Fibroblast of the conjunctiva (primary cell): Measurements from ENCODE around the gene FAM169A.
A peak's percentile ranks its signal among the peaks of the same experiment; 100 is the strongest.
"Not testable (repeated sequence)": the region's sequence is repeated elsewhere in the genome, so short reads cannot be mapped to it uniquely, and the experiment has no call there.

Source experiments
- DNase-seq: peaks from one replicate; pipeline ENCODE4 v3.0.0-alpha.2; 2010; ENCODE audit warnings: low read depth

Gene FAM169A, protein sequence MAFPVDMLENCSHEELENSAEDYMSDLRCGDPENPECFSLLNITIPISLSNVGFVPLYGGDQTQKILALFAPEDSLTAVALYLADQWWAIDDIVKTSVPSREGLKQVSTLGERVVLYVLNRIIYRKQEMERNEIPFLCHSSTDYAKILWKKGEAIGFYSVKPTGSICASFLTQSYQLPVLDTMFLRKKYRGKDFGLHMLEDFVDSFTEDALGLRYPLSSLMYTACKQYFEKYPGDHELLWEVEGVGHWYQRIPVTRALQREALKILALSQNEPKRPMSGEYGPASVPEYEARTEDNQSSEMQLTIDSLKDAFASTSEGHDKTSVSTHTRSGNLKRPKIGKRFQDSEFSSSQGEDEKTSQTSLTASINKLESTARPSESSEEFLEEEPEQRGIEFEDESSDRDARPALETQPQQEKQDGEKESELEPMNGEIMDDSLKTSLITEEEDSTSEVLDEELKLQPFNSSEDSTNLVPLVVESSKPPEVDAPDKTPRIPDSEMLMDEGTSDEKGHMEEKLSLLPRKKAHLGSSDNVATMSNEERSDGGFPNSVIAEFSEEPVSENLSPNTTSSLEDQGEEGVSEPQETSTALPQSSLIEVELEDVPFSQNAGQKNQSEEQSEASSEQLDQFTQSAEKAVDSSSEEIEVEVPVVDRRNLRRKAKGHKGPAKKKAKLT

DNA sequence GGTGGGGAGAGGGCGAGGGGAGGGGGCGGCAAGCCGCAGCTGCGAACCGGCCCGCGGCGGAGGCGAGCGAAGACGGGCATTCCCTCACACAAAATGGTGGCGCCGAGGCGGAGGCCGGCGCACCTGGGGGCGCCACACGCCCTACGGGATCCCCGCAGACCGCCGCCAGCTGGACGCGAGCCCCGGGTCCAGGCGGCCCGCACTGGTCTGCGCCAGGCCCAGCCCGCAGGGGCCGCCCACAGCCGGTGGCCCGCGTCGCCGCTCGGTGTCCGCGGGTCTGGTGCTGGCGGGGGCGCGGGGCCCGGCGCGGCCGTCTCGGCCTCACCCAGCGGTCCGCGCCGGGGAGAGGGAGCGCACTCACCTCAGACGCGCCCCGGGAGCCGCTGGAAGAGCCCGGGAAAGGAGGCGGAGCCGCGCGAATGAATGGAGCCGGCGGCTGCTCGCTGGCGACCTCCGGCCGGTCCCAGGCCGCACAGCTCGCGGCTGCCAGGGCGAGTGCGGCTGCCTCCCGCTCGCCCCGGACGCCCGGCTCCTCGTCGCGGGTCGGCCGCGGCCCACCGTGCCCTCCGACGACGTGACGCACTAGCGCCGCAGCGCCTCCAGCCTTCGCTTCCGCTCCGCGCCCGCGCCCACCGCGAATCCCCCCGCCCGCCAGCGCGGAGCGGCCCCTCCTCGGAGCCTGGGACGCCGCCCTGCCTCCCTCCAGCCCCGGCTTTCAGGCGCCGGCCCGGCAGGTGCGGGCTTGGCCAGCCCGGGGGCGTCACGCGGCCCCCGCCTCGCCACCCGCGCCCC is at the start of gene FAM169A:
Gene FAM169A (minus strand): TSS at position 584 of the 792 bp plus-strand sequence. CDS start 24,711 bp downstream, outside the sequence.
- no peak for DNase-seq

DNA sequence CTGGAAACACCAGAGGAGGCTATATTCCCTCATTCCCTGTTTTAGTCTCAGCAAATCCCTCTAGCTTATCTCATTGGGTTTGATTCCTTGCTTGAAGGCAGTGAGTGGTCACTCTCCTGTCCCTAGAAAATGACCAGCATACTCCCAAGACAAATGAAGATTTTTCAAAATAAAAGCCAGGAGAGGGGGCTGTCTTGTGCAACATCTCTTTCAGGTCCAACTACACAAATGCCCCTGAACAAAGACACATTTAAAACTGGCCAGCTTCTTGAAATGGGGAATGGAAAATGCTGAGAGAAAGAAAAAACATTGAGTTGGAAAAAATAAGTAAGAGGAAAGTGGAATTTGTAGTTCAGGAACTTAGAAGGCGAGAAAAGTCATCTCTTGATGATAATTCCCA is 49.3 kb upstream of the FAM169A start:
- no peak for DNase-seq

DNA sequence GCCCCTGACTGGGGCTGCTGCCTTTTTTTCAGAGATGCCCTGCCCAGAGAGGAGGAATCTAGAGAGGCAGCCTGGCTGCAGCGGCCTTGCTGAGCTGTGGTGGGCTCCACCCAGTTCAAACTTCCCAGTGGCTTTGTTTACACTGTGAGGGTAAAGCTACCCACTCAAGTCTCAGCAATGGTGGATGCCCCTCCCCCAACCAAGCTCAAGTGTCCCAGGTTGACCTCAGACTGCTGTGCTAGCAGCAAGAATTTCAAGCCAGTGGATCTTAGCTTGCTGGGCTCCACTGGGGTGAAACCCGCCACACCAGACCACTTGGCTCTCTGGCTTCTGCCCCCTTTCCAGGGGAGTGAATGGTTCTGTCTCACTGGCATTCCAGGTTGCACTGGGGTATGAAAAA is 45.2 kb upstream of the FAM169A start:
- not testable (repeated sequence) for DNase-seq

DNA sequence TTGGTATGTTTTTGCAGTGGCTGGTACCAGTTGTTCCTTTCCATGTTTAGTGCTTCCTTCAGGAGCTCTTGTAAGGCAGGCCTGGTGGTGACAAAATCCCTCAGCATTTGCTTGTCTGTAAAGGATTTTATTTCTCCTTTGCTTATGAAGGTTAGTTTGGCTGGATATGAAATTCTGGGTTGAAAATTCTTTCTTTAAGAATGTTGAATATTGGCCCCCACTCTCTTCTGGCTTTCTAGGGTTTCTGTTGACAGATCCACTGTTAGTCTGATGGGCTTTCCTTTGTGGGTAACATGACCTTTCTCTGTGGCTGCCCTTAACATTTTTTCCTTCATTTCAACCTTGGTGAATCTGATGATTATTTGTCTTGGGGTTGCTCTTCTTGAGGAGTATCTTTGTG is 43.7 kb upstream of the FAM169A start:
- DNase-seq, result not testable (repeated sequence)

DNA sequence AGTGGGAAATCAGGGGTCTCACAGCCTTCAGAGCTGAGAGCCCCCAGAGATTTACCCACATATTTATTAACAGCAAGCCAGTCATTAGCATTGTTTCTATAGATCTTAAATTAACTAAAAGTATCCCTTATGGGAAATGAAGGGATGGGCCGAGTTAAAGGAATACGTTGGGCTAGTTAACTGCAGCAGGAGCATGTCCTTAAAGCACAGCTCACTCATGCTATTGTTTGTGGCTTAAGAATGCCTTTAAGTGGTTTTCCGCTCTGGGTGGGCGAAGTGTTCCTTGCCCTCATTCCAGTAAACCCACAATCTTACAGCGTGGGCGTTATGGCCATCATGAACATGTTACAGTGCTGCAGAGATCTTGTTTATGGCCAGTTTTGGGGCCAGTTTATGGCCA is 42.0 kb upstream of the FAM169A start:
- not testable (repeated sequence) for DNase-seq

DNA sequence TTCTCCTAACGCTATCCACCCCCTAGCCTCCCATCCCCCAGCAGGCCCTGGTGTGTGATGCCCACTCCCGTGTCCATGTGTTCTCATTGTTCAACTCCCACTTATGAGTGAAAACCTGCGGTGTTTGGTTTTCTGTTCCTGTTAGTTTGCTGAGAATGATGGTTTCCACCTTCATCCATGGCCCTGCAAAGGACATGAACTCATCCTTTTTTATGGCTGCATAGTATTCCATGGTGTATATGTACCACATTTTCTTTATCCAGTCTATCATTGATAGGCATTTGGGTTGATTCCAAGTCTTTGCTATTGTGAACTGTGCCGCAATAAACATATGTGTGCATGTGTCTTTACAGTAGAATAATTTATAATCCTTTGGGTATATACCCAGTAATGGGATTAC is 38.5 kb upstream of the FAM169A start:
- not testable (repeated sequence) for DNase-seq

DNA sequence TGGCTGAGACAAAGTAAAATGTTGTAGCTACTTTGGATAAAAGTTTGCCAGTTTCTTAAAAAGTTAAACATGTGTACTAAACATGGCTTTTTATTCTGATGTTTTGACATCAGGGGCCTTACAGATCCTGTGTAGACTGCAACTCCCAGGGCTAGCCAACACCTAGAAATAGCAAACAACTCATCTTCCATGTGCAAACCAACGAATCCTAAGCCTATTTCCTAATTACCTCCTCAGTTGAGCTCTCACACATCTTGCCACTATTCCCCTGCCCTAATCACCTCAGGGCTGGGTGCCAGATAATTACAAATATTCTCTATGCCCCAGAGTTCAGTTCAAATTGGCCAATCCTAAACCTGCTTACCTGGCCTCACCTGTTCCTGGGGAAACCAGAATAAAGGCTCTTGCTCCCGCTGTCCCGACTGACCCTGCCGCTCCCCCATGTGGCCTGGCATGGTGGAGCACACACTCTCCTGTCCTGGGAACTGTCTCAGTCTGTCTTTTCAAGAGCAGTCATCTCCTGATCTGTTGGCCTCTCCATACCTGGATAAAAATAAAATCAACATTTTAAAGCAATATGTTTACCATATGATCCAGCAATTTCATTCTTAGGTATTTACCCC is 37.1 kb upstream of the FAM169A start:
- DNase-seq, result no peak

DNA sequence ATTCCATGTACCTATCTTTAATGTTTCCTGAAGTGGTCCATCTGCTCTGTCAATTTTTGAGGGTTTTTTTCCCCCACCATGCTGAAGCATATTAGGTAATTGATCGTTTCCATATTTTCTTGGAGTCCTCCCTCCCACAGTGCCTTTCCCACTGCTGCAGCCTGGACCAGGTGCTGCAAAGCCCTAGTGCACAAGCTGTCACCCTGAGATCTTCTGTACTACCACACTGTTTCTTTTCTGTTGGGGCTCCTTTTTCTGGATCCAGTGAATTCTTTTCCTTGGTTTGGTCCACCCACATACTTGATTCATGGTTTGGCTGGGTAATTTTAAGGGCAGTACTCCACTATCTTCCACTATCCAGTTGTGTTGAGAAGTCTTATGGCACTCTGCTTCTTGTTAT is 30.9 kb upstream of the FAM169A start:
- no peak for DNase-seq

DNA sequence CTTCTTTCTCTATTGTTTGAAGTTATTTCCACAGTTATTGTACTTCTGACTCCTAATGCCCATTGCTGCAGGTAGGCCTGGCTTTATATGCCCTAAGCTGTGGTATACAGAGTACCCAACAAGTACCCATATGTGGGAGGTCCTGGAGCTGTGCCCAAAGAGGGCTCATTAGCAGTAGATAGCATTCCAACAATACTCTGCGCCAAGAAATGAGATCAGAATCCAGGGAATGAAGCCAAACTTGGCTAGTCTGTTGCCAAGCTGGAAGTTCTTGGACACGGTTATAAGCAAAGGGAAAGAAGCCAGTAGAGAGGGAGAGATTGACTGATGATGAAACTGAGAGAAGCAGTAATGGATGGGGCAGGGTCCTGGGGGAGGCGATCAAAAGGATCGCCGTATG is 29.7 kb upstream of the FAM169A start:
- peak; percentile 52 for DNase-seq

DNA sequence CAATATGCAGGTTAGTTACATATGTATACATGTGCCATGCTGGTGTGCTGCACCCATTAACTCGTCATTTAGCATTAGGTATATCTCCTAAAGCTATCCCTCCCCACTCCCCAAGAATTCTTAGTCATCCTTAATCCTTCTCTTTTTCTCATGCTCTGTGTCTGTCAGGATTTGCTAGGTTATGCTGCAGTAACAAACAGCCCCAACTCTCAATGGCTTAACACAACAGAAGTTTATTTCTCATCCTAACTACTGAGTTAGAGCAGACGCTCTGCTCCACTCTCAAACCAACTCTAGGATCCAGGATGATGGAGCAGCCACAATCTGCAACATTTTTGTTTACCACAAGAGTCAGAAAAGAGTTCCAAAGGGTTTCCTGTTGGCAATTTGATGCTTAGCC is 28.2 kb upstream of the FAM169A start:
- no peak for DNase-seq

DNA sequence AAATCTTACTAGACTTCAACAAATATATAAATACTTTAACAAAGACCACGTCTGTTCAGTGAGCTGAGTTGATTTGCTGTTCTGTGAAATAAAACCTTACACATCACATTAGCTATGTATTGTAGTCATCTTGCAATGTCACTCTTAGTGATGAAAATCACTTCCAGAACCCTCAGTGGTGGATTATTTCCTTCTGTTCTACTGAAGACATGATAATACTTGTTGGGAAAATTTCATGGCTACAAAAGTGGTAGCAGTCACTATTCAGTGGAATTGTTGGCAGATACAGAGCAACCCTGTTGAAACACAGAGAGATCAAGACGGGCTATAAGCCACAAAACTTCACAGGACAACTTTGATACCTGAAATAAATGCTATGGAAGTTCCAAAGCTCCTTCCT is 26.7 kb upstream of the FAM169A start:
- no peak for DNase-seq

DNA sequence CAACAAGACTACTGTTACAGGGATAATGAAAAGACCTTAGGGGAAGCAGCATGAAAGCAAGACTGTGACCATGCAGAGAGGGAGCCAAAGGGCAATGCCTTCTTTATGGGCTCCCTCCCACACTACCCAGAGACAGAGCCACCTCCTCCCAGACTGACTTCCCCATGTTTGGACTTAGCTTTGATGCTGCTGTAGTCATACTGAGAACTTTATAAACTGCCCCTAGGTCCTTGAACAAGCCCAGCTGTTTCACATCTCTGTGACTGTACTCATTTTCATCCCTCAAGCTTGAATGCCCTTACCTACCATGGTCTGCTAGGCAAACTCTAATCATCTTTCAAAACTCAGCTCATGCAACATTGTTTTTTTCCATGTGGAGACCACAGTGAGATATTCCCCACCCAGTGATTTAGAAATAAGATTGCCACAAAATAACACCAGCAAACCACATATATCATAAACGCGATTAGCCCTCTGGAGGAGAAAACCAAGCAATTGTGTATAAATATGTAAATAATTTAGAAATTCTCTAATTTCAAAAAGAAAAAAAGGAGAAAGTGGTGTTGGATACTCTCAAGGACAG is 23.4 kb upstream of the FAM169A start:
- DNase-seq, result no peak

DNA sequence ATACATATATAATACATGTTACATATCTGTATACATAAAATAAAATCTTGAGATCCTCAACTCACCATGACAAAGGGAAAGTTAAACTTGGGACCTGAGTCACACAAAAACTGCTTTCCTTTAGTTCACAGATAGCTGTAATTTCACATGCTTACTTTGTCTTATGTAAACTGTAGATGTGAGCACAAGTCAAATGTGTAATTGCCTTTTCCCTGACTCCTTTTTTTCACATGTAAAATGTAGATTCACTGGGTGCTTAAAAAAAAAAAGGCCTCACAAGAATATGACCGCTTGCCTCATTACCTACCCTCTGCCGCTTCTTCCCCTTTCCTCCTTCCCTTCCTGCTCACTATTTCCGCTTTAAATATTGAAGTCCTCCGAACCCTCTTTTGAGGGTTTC is 21.9 kb upstream of the FAM169A start:
- no peak for DNase-seq

DNA sequence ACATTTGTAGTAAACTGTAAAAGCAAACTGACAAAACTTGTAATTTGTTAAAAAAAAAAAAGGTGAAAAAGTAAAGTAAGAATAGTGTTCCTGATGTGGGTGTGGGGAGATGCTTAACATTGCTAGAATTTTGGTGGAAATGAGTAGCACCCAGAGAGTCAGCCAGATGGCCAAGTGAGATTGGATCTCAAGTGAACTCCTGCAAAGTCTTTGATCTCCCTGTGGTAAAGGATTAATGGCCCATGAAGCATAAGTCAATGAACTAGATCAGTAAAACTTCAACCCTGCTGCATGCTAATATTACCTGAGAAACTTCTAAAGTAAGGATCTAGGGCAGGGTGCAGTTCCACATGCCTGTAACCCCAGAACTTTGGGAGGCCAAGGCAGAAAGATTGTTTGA is 19.0 kb upstream of the FAM169A start:
- DNase-seq, result no peak

DNA sequence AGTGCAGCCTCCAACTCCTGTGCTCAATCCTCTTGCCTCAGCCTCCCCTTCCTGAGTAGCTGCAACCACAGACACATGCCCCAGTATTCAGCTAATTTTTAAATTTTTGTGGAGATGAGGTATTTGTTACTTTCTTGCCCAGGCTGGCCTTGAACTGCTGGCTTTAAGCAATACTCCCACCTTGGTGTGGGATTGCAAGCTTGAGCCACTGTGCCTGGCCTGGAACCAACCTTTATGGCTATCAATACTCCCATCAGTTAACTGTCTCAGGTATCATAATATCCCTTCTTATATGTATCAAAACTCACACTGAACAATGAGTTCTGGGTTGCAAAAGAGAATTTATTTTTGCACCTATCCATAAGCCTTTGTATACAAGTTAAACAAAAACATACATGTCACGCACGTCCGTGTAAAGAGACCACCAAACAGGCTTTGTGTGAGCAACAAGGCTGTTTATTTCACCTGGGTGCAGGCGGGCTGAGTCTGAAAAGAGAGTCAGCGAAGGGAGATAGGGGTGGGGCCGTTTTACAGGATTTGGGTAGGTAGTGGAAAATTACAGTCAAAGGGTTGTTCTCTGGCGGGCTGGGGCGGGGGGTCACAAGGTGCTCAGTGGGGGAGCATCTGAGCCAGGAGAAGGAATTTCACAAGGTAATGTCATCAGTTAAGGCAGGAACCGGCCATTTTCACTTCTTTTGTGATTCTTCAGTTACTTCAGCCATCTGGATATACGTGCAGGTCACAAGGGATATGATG is 16.4 kb upstream of the FAM169A start:
- not testable (repeated sequence) for DNase-seq

DNA sequence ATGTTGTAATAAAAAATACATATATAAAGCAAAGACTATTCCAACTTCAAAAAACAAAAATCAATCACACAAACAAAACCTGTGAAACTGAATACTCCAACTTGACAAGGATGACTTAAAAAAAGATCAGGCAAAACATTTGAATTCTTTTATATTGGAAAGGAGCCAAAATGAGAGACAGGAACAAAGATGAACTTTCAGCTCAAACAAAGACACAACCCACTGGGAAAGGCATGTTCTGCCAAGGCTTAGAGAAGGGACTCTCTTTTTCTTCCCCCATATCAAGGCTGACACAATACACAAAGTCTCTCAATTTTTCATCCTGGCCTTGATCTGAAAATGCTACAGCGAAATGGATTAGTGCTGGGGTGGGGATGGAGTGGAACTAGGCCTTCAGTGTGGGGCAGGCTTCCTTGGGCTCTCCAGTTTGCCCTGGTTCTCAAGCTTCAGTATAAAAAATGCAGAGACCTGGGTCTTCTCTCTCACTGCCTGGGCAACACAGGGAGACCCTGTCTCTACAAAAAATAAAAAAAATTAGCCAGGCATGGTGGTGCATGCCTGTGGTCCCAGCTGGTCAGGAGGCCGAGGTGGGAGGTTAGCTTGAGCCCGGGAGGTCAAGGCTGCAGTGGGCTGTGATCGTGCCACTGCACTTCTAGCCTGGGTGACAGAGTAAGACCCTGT is 11.6 kb upstream of the FAM169A start:
- DNase-seq, result no peak

DNA sequence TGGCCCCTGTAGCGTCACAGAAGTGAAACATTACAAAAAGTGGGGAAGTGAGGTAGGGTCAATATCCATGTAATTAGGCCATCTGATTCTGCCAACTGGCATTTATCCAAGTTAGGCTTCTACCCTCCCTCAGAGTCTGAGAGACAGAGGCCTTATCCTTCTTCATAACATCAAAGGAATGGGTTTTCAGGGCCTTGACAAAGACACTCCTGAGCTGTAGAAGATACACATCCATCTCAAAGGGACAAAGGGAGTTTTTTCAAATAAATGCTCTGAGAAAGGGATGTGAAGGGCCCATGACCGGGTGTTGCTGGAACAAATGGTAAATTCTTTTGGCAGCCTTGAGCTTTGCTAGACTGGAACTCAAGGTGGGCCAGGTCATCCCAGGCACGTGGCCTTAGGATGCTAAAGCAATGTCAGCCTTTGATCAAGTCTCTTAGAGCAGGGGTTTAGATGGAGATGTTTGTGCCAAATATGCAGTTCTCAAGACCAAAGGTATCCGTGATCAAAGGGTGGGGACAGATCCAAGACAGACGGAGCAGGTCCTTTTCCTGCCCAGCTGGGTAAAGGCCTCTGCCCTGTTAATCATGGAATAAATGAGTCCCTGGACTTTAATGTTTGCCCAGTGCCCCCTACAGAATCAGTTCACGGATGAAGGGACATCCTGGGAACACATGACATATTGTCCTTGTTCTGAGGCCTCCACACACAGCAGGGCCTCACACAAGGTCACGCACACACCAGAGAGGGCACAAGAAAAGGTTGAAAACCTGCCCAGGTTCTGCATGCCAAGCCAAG is 10.0 kb upstream of the FAM169A start:
- DNase-seq, result no peak

DNA sequence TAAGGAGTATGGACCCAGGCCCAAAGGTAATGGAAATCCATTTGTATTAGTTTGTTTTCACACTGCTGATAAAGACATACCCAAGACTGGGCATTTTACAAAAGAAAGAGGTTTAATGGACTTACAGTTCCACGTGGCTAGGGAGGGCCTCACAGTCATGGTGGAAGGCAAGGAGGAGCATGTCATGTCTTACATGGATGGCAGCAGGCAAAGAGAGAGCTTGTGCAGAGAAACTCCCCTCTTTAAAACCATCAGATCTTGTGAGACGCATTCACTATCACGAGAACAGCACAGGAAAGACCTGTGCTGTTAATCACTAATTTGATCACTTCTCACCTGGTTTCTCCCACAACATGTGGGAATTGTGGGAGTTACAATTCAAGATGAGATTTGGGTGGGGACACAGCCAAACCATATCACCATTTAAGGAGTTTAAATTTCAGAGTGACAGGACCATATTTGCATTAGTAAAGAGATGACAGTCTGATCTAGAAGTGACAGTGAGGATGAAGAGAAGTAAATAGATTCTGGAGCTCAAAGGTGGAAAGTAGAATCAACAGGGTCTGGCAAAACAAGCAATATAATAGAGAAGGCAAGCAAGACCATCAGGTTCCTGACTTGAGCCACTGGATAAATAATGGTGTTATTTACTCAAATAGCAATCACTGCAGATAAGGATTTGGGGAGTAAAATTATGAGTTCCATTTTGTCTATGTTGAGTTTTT is 7.5 kb upstream of the FAM169A start:
- no peak for DNase-seq
